Stimulated activated CD4-positive, alpha-beta T cell treated with anti-CD3 and anti-CD28 coated beads, TNF-alpha, amount 100 ng/mL, for 48 hours (primary cell): Measurements from ENCODE around the gene RNF157.

Experiments used
- DNase-seq, 3 donors: peaks; one replicate each; pipeline ENCODE4 v3.0.0-alpha.2; 2020; ENCODE audit warnings: low read depth in 3 of 3

RNF157 gene

GRCh38 chr17:76123749-76124581 lies 116.3 kb downstream of the RNF157 start:
- no peak for DNase-seq

GRCh38 chr17:76123191-76123499 lies 117.1 kb downstream of the RNF157 start:
- DNase-seq, result no peak

- DNase-seq, result no peak
Measured at GRCh38 chr17:76122431-76123190, 117.7 kb downstream of the RNF157 start.

- DNase-seq, result no peak
Measured at GRCh38 chr17:76121932-76122430, 118.3 kb downstream of the RNF157 start.

GRCh38 chr17:76120658-76121008 lies 119.7 kb downstream of the RNF157 start:
- no peak for DNase-seq

- DNase-seq, result no peak
Measured at GRCh38 chr17:76119409-76120371, 120.6 kb downstream of the RNF157 start.

- no peak for DNase-seq
Measured at GRCh38 chr17:76115138-76115754, 125.0 kb downstream of the RNF157 start.

- no peak for DNase-seq
Measured at GRCh38 chr17:76111956-76112355, 128.3 kb downstream of the RNF157 start.

- no peak for DNase-seq
Measured at GRCh38 chr17:76107509-76107908, 132.8 kb downstream of the RNF157 start.

- no peak for DNase-seq
Measured at GRCh38 chr17:76106703-76107102, 133.6 kb downstream of the RNF157 start.

- no peak for DNase-seq
Measured at GRCh38 chr17:76104896-76105231, 135.4 kb downstream of the RNF157 start.

- DNase-seq, result no peak
Measured at GRCh38 chr17:76104140-76104895, 136.0 kb downstream of the RNF157 start.

GRCh38 chr17:76103274-76104139 lies 136.8 kb downstream of the RNF157 start, which contains the start of gene EXOC7:
Gene EXOC7, minus strand, starts transcription at chr17:76103787. Its CDS starts 95 bp downstream, at chr17:76103692.
- DNase-seq, result peak; percentile 76 to 85 (median 85)

- DNase-seq, result no peak
Measured at GRCh38 chr17:76102944-76103273, 137.4 kb downstream of the RNF157 start.

GRCh38 chr17:76097716-76098295 lies 142.5 kb downstream of the RNF157 start:
- DNase-seq, result no peak

GRCh38 chr17:76095943-76096342 lies 144.3 kb downstream of the RNF157 start:
- no peak for DNase-seq

GRCh38 chr17:76094046-76094445 lies 146.2 kb downstream of the RNF157 start:
- no peak for DNase-seq

GRCh38 chr17:76092526-76093413 lies 147.5 kb downstream of the RNF157 start:
- no peak for DNase-seq
